Kidney (tissue), 14 donors: ENCODE measurements around the gene RESP18. TPM values are rescaled to one million over a fixed set of nuclear protein-coding genes. Genes with fewer than 3 reads are reported as not detected.

Experiments
- DNase-seq, 5 donors: peaks; one replicate each; pipeline ENCODE4 v3.0.0-alpha.2; 2013 to 2020
- FAIRE-seq: peaks from 2 replicates; lab custom pipeline; 2012; peaks lifted over from hg19 to GRCh38; lab: Jason Lieb, UNC
- H3K27ac ChIP-seq, 2 donors: one replicate each; pipeline ENCODE4 v1.7.0; 2013; ENCODE audit warnings: low read depth in 2 of 2, low read length in 2 of 2, inconsistent platforms in 1 of 2
- H3K27me3 ChIP-seq: one replicate; pipeline ENCODE4 v1.7.1; 2013; ENCODE audit warnings: low read length, inconsistent platforms; ENCODE audit not compliant: control insufficient read depth, insufficient read depth
- H3K36me3 ChIP-seq, 3 donors: one replicate each; pipeline versions ENCODE4 v1.7.0 to v1.7.1; 2013; ENCODE audit warnings: low read length in 3 of 3, control low read depth in 1 of 3, inconsistent platforms in 1 of 3; ENCODE audit not compliant: insufficient read depth in 3 of 3, control insufficient read depth in 2 of 3
- H3K4me1 ChIP-seq, 3 donors: one replicate each; pipeline versions ENCODE4 v1.7.0 to v1.7.1; 2013; ENCODE audit warnings: low read length in 3 of 3, inconsistent platforms in 1 of 3, low read depth in 1 of 3; ENCODE audit not compliant: control insufficient read depth in 2 of 3, insufficient read depth in 2 of 3
- H3K4me3 ChIP-seq, 3 donors: one replicate each; pipeline versions ENCODE4 v1.7.0 to v1.8.1; 2013; ENCODE audit warnings: low read length in 3 of 3, control low read depth in 1 of 3, inconsistent platforms in 1 of 3
- H3K9ac ChIP-seq, 3 donors: one replicate each; pipeline versions ENCODE4 v1.7.0 to v1.7.1; 2013; ENCODE audit warnings: low read length in 3 of 3, control low read depth in 1 of 3, inconsistent platforms in 1 of 3
- H3K9me3 ChIP-seq, 3 donors: one replicate each; pipeline versions ENCODE4 v1.7.0 to v1.7.1; 2013; ENCODE audit warnings: low read length in 3 of 3, control low read depth in 1 of 3, inconsistent platforms in 1 of 3; ENCODE audit not compliant: control insufficient read depth in 2 of 3, insufficient read depth in 1 of 3
- CTCF ChIP-seq: IDR thresholded peaks from 3 replicates; pipeline ENCODE4 v1.5.1; 2012; ENCODE audit warnings: mild to moderate bottlenecking, moderate library complexity, borderline replicate concordance; ENCODE audit not compliant: insufficient read depth; ENCODE audit errors: extremely low read depth
- intact Hi-C: fragments of 100-400 bp; cut with DNase I; formaldehyde crosslinking; loops from one replicate; pipeline ENCODE4 v1.11.1; 2022
- polyA plus RNA-seq: library from polyadenylated mRNA; stranded (reverse); fragments of 350-450 nt; fragmentation: Illumina TruSeq; extraction: RNeasy Lipid Tissue Mini Kit (QIAGEN cat#74804); gene quantifications from one replicate; pipeline ENCODE4 v1.2.3, GENCODE V29; 2014; ENCODE audit warnings: low read depth, low replicate concordance; ENCODE audit not compliant: insufficient read depth
- total RNA-seq: library from RNA; stranded (reverse); fragmentation: NEBNext Ultra II Directional; extraction: Animal tissue kit (Norgen Biotek cat#: 25700); gene quantifications from one replicate; pipeline ENCODE4 v1.2.1, GENCODE V29; 2021
- donor health status: control.
- donor health status: control.
- donor health status: control.
- donor health status: control.
- donor health status: control.
- donor health status: DM: yes; HTN: yes; CAD: no.
- donor health status: Normal renal cell carcinoma (clear cell type).

Gene RESP18
- total and polyA plus RNA-seq, 2 donors from 2014 or later: not detected

GRCh38 chr2:219279916-219280516 is 52.5 kb downstream of the RESP18 start:
- H3K9me3 ChIP-seq: no peaks in the 10 kb centered on the region
- peak overlapping the region; percentile 47 to 92 (median 91) for H3K9ac ChIP-seq
- DNase-seq (peak in 2 of 5 donors; percentile 70 to 73), FAIRE-seq (no peak)
- peaks cover 8 to 21% (median 16%) of the 10 kb centered on the region in 3 donors for H3K4me1 ChIP-seq
- no peak for TF ChIP-seq CTCF
- peak overlapping the region; percentile 93 to 95 for H3K27ac ChIP-seq
- peak overlapping the region; percentile 72 to 92 (median 73) for H3K4me3 ChIP-seq
- intact Hi-C loops: loop anchor here (10.0 kb wide), 1 partner anchor 115 kb away; the partner anchor contains the start of gene NHEJ1
- peaks cover 0 to 15% (median 9%) of the 10 kb centered on the region in 3 donors for H3K36me3 ChIP-seq
- H3K27me3 ChIP-seq: no peaks in the 10 kb centered on the region

GRCh38 chr2:219279151-219279915 is 53.2 kb downstream of the RESP18 start, which contains the start of gene DNAJB2:
Gene DNAJB2 (plus strand): TSS chr2:219279366. CDS start chr2:219279834, 468 bp downstream.
- Histone ChIP-seq H3K36me3 (peaks cover 0 to 15% (median 9%) of the 10 kb centered on the region in 3 donors), H3K9ac (peak within 1 kb of the TSS; percentile 47 to 92 (median 91)), H3K27me3 (no peaks in the 10 kb centered on the region), H3K4me1 (peaks cover 8 to 21% (median 16%) of the 10 kb centered on the region in 3 donors), H3K4me3 (peak within 1 kb of the TSS; percentile 72 to 92 (median 73)), H3K9me3 (no peaks in the 10 kb centered on the region), H3K27ac (peak within 1 kb of the TSS; percentile 93 to 97)
- DNase-seq: peak; percentile 98 to 100 (median 99)
- intact Hi-C loops: no loop called here
- FAIRE-seq: no peak
- TF ChIP-seq CTCF: no peak

GRCh38 chr2:219278655-219279150 is 53.8 kb downstream of the RESP18 start:
- peak overlapping the region; percentile 43 to 85 (median 67) for H3K9ac ChIP-seq
- no peak for TF ChIP-seq CTCF
- peak in 1 of 5 donors; percentile 32 for DNase-seq
- peak overlapping the region; percentile 52 to 92 (median 65) for H3K4me3 ChIP-seq
- peaks cover 8 to 21% (median 16%) of the 10 kb centered on the region in 3 donors for H3K4me1 ChIP-seq
- peak overlapping the region; percentile 93 to 97 for H3K27ac ChIP-seq
- H3K36me3 ChIP-seq: peaks cover 0 to 15% (median 9%) of the 10 kb centered on the region in 3 donors
- no peak for FAIRE-seq
- no peaks in the 10 kb centered on the region for H3K27me3 ChIP-seq
- H3K9me3 ChIP-seq: no peaks in the 10 kb centered on the region
- intact Hi-C loops: no loop called here
